Ammon's horn (tissue), 1 donor: ENCODE results near the gene LIG3.
A peak's percentile ranks its signal among the peaks of the same experiment; 100 is the strongest.
"Not testable (repeated sequence)": the region's sequence is repeated elsewhere in the genome, so short reads cannot be mapped to it uniquely, and the experiment has no call there.

Experiments
- DNase-seq: peaks from one replicate; pipeline ENCODE4 v3.0.0-alpha.2; 2016; ENCODE audit warnings: low spot score

The LIG3 gene

DNA sequence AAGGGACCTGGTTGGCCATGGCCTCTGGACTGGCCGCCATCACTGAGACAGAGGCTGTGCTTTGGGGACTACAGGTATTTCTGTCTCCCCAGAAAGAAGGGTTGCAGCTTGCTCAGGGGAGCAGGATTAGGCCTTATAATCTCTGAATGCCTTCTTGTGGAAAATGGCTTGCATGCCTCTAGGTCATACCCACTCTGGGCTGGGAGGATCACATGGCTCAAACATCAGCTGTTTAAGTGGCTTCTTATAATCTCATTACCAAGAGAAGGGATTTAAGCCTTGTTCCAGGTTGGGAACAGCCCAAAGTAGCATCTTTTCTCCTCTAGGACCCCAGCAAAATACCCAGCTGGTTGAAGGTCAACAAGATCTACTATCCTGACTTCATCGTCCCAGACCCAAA lies 19.1 kb downstream of the LIG3 start:
- DNase-seq, result no peak

DNA sequence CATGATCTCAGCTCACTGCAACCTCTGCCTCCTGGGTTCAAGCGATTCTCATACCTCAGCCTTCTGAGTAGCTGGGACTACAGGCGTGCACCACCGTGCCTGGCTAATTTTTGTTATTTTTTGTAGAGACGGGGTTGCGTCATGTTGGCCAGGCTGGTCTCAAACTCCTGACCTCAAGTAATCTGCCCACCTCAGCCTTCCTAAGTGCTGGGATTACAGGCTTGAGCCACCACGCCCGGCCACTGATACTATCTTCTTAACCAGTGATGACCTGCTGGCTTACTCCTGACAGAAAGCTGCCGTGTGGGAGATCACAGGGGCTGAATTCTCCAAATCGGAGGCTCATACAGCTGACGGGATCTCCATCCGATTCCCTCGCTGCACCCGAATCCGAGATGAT lies 20.7 kb downstream of the LIG3 start:
- not testable (repeated sequence) for DNase-seq

DNA sequence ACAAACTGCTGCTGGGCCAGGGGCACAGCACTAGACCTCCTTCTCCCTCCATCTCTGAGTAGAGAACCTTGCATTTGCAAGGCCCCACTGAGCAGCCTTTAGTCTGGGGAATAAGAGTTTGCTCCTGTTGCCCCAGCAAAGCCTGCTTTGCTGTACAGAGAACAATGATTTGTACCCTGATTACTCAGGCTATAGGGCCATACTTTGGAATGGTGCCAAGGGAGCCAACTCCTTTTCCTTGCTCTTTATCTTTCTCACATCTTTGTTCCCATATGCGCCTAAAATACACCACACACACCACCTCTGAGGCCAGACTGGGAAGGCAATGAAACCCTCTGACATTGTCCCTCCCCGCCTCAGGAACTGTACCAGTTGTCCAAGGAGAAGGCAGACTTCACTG lies 21.2 kb downstream of the LIG3 start:
- DNase-seq, result no peak

DNA sequence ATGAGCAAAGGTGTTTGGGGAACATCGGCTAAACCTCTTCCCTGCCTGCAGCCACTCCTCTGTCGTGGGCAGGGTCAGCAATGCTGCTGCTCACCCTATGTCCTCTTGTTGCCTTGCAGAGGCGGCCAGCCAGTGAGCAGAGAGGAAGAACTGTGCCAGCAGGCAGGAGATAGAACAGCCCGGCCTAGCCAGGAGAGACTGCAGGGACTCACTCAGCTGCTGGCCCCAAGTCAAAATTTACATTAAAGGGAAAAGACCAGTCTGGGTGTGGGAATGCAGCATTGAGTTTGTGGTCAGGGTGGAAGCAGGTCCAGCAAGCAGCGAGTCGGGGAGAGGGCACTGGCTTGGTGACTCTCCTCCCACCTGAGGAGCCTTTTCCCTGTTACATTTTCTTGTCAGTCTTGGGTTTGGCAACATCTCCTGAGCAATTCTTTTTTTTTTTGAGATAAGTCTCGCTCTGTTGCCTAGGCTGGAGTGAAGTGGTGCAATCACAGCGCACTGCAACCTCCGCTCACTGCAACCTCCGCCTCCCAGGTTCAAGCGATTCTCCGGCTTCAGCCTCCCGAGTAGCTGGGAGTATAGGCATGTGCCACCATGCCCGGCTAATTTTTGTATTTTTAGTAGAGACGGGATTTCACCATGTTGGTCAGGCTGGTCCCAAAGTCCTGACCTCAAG lies 22.7 kb downstream of the LIG3 start:
- DNase-seq, result no peak

DNA sequence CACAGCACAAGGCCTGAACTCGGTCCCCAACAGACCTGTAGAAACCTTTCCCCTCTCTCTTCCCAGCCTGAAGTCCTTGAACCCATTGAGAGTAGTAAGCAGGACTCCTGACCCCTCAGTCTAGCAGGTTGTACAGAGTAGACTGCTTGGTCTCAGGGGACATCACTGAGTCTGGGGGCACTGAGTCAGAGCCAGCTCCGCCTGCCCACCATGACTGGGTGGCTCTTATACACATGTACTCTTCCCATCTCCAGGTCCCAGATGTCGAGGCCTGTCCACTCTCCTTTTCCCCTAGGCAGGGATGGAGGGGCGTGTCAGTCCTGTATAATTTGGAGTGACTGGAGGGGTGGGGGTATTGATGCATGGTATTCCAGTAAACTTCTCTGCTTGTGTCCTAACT lies 23.5 kb downstream of the LIG3 start:
- DNase-seq, result no peak

DNA sequence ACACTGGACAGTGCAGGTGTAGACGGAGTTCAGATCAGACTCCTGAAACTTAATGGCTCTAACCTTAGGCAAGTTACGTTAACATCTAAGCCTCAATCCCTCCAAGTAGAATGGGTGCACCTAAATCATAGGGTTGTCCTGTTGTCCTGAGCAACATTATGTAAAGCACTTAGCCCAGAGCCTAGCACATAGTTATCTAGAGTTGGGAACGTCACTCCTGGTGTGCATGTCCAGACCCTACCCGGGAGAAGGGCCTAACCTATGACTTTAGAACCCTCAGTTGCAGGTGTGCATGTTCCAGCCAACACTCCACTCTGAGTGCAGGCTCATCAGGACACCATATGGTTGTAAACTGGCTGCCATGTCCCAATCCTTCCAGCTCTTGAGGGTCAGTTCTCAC lies 26.0 kb downstream of the LIG3 start:
- DNase-seq, result no peak

DNA sequence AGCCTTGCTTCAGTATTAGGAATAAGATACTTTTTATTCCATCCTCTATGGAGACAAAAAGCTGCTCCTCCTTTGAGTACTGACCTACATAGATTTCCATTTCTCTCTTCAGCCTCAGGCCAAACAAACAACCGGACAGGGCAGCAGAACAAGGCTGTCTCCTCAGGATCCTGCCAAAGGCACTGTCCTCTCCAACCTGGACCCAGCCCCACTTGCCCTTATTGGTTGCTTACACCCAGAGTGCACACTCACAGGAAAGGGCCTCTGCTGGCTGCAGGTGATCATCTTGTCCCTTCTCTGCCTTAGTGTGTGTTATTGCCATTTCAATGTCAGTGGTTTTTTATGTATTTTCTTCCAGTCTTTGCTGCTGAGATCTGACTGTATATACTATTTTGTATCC lies 26.6 kb downstream of the LIG3 start:
- no peak for DNase-seq

DNA sequence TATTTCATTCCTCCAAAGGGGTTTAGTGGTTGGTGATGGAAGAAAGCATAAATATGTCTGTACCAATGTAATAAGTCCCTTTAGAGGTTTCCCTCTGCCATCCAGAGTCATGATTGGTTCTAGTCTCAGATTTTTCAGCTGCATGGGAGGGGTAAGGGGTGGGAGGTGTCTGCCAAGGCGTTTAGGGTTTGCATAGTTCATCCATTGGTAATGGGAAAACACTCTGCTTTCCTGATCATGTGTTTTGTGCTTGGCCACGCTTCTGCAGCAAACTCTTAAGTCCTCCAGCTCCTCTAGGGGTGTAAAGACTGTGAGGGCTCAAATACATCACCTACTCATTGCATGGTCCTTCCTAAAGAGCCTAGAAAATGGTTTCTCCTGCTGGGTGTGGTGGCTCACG lies 29.8 kb downstream of the LIG3 start:
- DNase-seq, result no peak

DNA sequence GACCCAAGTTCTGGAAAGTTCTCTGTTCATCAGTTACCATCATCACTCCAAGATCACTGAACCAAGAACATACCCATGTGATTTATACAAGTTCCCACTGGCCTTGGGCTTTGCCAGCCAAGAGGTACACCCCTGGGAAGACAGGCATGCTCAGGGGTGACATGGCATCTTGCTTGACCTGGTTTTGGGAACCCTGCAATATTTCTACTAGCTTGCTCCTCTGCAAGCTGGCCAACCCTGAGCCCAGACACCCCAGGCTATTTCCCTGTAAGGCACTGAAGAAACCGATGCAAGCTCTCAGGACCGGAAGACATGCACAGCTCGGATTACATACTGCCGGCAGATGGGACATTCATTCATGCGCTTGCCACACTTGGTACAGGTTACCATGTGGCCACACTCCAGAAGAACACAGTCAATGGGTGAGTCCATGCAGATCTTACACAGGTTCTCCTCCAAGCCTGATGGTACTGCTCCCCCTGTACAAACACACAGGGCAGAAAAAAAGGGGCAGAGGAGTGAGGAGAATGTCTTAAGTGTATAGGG lies 31.4 kb downstream of the LIG3 start:
- DNase-seq, result no peak

DNA sequence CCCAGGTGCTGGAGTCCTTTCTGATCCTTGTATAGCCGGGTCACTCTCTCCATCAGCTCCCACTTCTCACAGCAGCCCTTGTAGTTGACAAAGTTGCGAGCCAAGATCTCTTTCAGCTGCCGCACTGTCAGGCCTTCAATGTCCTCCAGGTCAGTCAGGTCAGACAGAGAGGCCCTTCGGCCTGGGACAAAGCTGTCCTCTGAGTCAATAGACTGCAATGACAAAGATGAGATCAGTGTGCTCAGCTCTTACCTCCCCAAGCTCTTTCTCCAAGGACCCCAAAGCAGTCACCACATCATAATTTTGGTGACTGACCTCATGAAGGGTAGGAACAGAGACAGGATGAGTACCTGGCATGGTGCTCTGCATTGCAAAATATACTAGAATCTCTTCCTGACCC lies 36.1 kb downstream of the LIG3 start:
- DNase-seq, result no peak

DNA sequence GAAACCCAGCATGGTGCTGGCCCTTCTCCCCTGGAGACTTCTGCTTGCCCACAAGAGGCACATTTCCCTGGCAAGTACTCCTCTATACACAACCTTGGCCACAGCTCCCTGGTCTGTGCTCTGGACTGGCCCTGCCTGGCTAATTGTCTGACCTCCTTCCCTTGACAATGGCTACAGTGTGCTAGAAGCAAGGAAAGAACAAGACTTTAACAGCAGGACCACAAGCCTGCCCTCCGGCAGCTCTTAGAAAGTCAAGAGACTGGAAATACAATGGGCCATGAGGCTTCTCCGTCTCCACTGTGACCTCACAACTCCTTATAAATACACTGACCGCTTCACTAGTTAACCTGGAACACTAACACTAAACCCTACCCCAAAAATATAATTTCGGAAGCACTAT lies 36.7 kb downstream of the LIG3 start:
- no peak for DNase-seq

DNA sequence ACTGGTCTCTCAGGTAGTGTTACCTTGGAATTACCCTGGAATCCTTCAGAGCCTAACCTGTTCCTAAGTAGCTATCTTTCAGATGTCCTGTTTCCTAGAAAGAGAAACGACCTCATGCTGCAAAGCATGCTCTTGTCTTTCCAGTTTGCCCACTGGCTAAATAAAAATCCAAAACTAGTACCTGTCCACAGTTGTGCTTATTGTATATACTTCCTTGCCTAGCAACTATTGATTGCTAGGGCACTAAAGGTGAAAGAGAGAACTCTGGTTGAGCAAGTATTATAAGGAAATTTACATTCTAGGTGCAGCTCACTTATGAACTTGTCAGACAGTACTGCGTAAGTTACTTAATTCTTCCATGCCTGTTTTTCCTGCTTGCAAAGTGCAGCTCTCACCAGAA lies 38.5 kb downstream of the LIG3 start:
- no peak for DNase-seq

DNA sequence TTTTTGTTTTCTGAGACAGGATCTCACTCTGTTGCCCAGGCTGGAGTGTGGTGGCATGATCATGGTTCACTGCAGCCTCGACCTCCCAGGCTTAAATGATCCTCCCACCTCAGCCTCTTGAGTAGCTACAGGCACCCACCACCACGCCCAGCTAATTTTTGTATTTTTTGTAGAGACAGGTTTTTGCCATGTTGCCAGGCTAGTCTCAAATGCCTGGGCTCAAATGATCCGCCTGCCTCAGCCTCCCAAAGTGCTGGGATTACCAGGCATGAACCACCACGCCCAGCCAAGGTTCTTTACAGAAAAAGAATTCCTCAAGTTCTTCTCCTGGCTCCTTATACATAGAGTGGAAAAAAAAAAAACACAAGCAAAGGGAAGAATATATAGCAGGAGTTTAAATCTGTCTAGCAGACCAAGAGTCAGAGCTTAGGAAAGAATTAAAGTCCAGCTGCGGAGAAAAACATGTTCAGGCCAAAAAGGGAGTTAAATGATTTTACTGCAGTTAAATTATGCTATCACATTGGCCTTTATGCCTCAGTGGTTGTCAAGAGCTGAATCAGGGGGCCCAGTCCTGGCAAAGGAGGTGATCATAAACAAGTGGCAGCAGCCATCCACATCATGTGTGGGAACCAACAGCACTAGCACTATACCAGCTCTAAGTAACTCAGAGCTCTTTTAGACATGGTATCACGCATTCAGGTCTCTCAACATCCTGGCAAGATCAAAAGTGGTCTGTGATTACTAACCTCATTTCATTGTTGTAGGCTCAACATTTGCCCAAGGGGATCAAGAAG lies 39.3 kb downstream of the LIG3 start:
- no peak for DNase-seq

DNA sequence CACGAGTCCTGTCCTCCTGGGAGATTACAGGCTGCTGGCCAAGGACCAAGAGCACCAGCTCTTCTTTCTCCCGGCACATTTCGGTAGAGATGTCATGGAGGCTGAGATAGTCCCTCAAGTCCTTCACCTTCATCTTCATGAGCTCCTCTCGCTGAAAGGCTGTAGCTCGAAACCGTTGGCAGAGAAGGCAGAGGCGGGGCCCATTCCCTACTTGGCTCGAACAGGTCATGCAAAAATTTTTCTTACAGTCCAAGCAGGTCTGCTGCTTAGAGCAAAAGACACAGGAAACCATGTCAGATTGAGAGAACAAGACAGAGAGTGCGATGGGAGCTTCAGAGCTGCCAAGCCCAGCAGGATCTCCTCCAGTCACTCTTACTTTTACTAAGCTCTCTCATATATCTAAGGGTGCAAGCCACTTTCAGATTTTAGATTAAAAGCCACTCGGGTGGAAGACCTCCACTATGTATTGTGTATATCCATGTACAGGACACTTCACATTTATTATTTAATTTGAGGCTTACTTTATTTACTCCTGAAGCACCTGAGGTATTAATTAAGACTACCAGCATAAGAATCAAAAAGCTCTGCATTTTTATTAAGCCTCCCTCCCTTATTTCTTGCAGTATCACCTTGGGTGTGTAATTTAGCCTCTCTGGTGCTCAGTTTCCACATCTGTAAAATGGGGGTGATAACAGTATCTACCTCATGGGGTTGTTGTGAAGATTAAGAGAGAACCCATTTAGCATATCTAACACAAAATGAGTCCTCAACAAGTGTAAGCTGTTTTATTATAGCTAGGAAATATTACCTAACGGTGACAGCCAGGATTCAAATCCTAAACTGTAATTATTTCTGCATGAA lies 41.4 kb downstream of the LIG3 start:
- no peak for DNase-seq

DNA sequence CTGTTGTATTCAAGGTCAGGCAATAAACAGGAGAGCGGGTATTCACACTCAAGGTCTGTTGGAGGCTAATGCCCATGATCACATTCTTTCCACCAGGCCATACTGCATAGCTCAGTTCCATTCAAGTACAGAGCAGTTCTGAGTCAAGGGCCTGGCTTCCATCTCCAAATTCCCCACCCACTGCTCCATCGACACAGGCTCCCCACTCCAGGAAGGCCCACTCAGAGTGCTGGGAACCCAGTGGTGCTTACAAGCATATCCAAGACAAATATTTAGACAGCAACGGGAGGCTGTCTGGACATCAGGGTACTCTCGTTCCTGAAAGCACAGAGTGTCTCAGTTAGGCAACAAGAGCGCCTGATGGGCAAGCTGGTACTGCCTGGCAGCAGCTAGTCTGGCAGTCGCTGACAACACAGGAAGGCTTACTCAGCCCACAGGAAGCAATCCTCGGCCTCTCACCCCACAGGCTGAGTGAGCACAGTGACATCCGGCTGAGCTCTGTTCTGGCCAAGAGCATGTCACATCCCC lies 42.3 kb downstream of the LIG3 start:
- DNase-seq, result peak; percentile 97

DNA sequence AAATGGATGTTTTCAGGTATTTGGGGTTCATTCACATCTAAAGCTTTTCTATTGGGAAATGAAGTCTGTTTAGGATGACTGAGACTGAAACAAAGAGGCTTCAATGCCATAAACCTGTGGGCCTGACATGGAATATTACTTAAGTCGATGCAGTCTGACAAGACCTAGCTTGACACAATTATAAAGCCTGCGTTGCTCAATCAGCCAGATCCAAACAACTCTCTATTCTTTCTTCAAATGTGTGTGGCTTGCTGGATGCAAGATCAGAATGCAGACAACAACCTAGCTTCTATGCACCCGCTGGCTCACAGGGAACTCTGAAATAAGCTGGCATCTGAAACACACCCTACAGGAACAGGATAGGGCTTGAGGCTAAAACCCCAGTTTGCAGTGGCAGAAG lies 43.2 kb downstream of the LIG3 start:
- no peak for DNase-seq

DNA sequence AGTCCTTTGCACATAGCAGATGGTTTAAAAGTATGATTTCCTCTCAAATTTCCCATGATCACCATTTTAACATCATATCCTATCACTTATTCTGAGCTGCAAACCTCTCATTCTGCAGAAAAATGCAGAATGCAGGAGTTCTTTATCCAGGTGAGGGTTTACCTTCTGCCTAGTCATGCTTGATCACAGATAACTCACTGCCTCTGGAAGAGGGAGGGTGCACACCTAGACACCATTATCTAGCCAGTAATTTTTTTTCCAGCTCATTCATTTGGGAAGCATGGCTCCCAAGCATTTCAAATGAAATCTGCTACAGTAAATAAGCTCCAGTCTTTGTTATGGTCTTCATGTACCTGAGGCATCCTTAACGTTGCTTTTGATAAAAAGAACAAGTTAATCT lies 45.2 kb downstream of the LIG3 start:
- DNase-seq, result no peak

DNA sequence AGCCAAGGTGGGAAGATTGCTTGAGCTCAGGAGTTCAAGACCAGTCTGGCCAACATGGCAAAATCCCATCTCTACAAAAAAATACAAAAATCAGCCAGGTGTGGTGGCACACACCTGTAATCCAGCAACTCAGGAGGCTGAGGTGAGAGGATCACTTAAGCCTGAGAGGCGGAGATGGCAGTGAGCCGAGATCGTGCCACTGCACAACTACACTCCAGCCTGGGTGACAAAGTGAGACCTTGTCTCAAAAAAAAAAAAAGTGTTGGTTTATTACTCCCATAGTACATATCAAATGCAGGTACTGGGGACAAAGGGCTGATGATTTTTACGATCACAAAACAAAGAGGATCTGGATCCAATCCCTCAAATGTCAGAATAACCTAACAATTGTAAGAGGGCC lies 47.8 kb downstream of the LIG3 start:
- DNase-seq, result not testable (repeated sequence)

DNA sequence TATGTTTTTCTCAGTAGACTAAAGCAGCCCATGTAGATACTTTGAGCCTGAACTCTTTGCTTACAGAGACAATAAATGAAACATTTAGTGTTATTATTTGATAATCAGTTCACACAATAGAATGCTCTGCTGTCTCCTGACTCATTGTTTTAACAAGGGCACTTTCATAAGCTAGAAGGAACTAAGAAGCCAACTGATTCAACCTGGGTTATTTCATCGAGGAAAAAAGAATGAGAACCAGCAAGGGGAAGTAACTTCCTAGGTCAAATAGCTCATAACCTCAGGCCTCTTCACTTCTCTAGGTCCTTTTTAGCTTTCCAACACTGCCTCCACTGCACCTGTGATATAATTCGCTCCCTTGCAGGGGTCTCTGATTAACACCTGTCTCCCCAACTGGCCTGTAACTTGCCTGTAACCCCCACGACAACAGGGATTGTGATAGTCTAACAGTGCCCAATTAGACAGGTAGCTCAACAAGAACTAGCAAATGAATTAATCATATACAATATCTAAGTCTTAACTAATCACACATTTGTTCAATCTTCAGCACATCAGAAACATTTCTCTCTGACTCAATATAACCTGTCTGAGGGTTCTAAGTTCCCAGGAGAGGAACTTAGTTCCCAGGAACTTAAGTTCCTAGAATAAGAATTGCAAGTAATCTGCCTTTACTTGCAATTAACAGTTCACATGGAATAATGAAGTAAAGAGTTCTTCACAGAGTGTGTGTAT lies 48.4 kb downstream of the LIG3 start:
- DNase-seq, result no peak

DNA sequence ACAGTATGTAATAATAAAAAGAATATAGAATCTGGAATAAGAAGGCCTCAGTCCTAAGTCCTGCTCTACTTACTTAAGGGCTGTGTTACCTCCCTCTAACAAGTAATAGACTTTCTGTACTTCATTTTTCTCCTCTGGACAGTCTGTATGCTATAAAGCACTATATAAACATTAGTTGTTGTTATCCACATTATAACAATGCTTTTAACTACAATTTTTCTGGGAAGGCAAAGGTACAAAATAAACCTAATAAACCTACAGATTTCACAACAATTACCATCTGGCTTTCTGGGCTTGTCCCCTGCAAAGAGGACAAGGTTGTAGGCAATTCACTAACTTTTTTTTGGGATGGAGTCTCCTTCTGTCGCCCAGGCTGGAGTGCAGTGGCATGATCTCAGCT lies 50.5 kb downstream of the LIG3 start:
- DNase-seq, result no peak

DNA sequence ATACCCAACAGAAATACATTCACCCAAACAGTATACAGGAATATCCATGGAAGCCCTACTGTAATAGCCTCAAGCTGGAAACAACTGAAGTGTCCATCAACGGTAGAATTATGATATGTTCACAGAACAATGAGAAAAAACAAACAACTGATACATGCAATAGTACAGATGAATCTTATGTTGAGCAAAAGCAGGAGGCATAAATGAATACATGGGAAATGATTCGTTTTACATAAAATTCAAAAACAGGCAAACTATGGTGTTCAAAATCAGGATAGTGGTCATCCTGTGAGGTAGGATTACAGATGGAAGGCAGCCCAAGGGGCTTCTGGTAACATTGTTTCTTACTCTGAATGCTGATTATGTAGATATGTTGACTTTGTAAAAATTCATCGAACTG lies 58.1 kb downstream of the LIG3 start:
- no peak for DNase-seq

DNA sequence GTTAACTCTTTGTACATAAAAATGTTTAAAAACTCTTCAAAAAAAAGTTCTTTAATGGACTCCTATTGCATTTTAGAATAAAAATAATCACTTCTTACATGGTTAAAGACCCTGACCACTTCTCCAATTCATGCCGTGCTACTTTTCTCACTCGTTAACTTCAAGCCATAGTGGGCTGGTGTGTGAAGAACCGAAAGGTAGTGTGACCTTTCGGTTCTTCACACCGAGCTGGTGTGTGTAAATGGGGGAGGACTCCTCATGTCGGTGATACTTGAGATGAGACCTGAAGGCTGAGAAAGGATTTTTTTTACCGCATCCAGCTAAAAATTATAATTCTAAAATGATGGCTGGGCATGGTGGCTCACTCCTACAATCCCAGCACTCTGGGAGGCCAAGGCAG lies 61.1 kb downstream of the LIG3 start:
- no peak for DNase-seq
